PC-9 (cell line): ENCODE measurements around the gene MPZL2. TPM values are rescaled to one million over a fixed set of nuclear protein-coding genes. Genes with fewer than 3 reads are reported as not detected.

Experiments used
- BruUV-seq: library from RNA; stranded (reverse); fragments of 400-500 nt; replicated peaks from 2 replicates; lab custom pipeline; 2021; lab: Mats Ljungman, UMichigan
- CTCF ChIA-PET: fragments of 300-600 bp; sonication (Branson Sonifier 250); formaldehyde crosslinking; loops from one replicate; lab custom pipeline; 2022; ENCODE audit warnings: antibody characterized with exemption; lab: Charles Lee
- POLR2A ChIA-PET: fragments of 300-600 bp; sonication (Branson Sonifier 250); formaldehyde crosslinking; loops from one replicate; lab custom pipeline; 2022; ENCODE audit warnings: antibody characterized with exemption; ENCODE audit not compliant: unreplicated experiment; lab: Charles Lee
- DNase-seq, 2 experiments: peaks; one replicate each; pipeline versions ENCODE4 v3.0.0 to v3.0.0-alpha.2; 2015 to 2022; ENCODE audit warnings: mixed read lengths in 1 of 2
- H2AFZ ChIP-seq: fragments of 200-600 bp; sonication (generic); 2 replicates; pipeline ENCODE4 v1.8.1; 2017; ENCODE audit warnings: antibody characterized with exemption
- H3F3A ChIP-seq: fragments of 200-600 bp; sonication (generic); 2 replicates; pipeline ENCODE4 v1.8.1; 2017; ENCODE audit warnings: antibody characterized with exemption, mild to moderate bottlenecking, low read depth; ENCODE audit not compliant: insufficient read depth
- H3K27ac ChIP-seq: fragments of 200-600 bp; sonication (generic); 2 replicates; pipeline ENCODE4 v1.6.1; 2016; ENCODE audit warnings: mixed run types
- H3K27me3 ChIP-seq: fragments of 200-600 bp; sonication (generic); 2 replicates; pipeline ENCODE4 v1.6.1; 2016; ENCODE audit warnings: low read depth, mixed run types; ENCODE audit not compliant: insufficient read depth
- H3K36me3 ChIP-seq: fragments of 200-600 bp; sonication (generic); 2 replicates; pipeline ENCODE4 v1.6.1; 2016; ENCODE audit warnings: low read depth, mixed run types
- H3K4me1 ChIP-seq: fragments of 200-600 bp; sonication (generic); replicated peaks from 2 replicates; pipeline ENCODE4 v1.6.1; 2016; ENCODE audit warnings: mixed run types; ENCODE audit not compliant: insufficient read depth
- H3K4me2 ChIP-seq: fragments of 200-600 bp; sonication (generic); 2 replicates; pipeline ENCODE4 v1.6.1; 2017; ENCODE audit warnings: mixed run types
- H3K4me3 ChIP-seq: fragments of 200-600 bp; sonication (generic); 2 replicates; pipeline ENCODE4 v1.6.1; 2016; ENCODE audit warnings: mixed run types
- H3K79me2 ChIP-seq: fragments of 200-600 bp; sonication (generic); 2 replicates; pipeline ENCODE4 v1.6.1; 2017; ENCODE audit warnings: low read depth, mixed run types
- H3K9me2 ChIP-seq: fragments of 200-600 bp; sonication (generic); 2 replicates; pipeline ENCODE4 v1.8.1; 2017; ENCODE audit warnings: mild to moderate bottlenecking; ENCODE audit not compliant: insufficient read depth
- H3K9me3 ChIP-seq: fragments of 200-600 bp; sonication (generic); 2 replicates; pipeline ENCODE4 v1.8.1; 2016; ENCODE audit warnings: low read depth; ENCODE audit not compliant: insufficient read depth
- H4K20me1 ChIP-seq: fragments of 200-600 bp; sonication (generic); 2 replicates; pipeline ENCODE4 v1.8.1; 2017; ENCODE audit not compliant: insufficient read depth
- CTCF ChIP-seq: fragments of 200-600 bp; sonication (generic); conservative IDR thresholded peaks from 2 replicates; pipeline ENCODE4 v1.6.1; 2017; ENCODE audit warnings: mixed run types, antibody characterized with exemption, mild to moderate bottlenecking, moderate library complexity
- EZH2 ChIP-seq: fragments of 200-600 bp; sonication (generic); IDR thresholded peaks from 2 replicates; pipeline ENCODE4 v1.8.0; 2017; ENCODE audit warnings: antibody characterized with exemption, low read depth
- intact Hi-C: fragments of 100-400 bp; cut with micrococcal nuclease; formaldehyde crosslinking; loops from one replicate; pipeline ENCODE4 v1.10.0; 2022; ENCODE audit not compliant: unreplicated experiment
- total RNA-seq: library from RNA; stranded (reverse); gene quantifications from 2 replicates; pipeline ENCODE4 v1.2.3, GENCODE V29; 2021

Gene MPZL2
- total RNA-seq, 1 experiment from 2014 or later: 43.1 TPM

- BruUV-seq: no TSS peak
- no peak for DNase-seq
- no peaks in the 10 kb centered on the region for H3K27me3 ChIP-seq
- H3F3A ChIP-seq: no peaks in the 10 kb centered on the region
- H3K36me3 ChIP-seq: peaks cover 5% of the 10 kb centered on the region; the same call in 1 of the 2 replicates
- H3K4me3 ChIP-seq: no peak within 1 kb of the TSS
- no peaks in the 10 kb centered on the region for H4K20me1 ChIP-seq
- no peaks in the 10 kb centered on the region for H3K79me2 ChIP-seq
- no peak within 1 kb of the TSS for H3K4me2 ChIP-seq
- intact Hi-C loops: no loop called here
- CTCF ChIA-PET: no interaction called here
- POLR2A ChIA-PET: interaction anchor here (0.6 kb wide), 1 partner anchor 40 kb away, joined by 3 read pairs; the partner anchor contains the start of gene MPZL2
- H2AFZ ChIP-seq: no peak within 1 kb of the TSS
- H3K9me2 ChIP-seq: no peaks in the 10 kb centered on the region
- TF ChIP-seq EZH2 (no peak), CTCF (no peak)
- no peak within 1 kb of the TSS for H3K27ac ChIP-seq
- H3K9me3 ChIP-seq: no peaks in the 10 kb centered on the region
- H3K4me1 ChIP-seq: no peaks in the 10 kb centered on the region
Measured at GRCh38 chr11:118224511-118225188, 39.4 kb downstream of the MPZL2 start, which contains the start of gene JAML. JAML (minus strand) TSS chr11:118225011; CDS start chr11:118214866, 10,145 bp downstream.

GRCh38 chr11:118223992-118224391 lies 40.1 kb downstream of the MPZL2 start:
- no TSS peak for BruUV-seq
- no peaks in the 10 kb centered on the region for H4K20me1 ChIP-seq
- POLR2A ChIA-PET: no interaction called here
- intact Hi-C loops: no loop called here
- H3K9me3 ChIP-seq: no peaks in the 10 kb centered on the region
- no peak overlapping the region for H3K4me3 ChIP-seq
- no peaks in the 10 kb centered on the region for H3K9me2 ChIP-seq
- H3F3A ChIP-seq: no peaks in the 10 kb centered on the region
- CTCF ChIA-PET: no interaction called here
- H2AFZ ChIP-seq: no peak overlapping the region
- H3K79me2 ChIP-seq: no peaks in the 10 kb centered on the region
- no peaks in the 10 kb centered on the region for H3K27me3 ChIP-seq
- no peak overlapping the region for H3K4me2 ChIP-seq
- no peaks in the 10 kb centered on the region; the same call in 1 of the 2 replicates for H3K36me3 ChIP-seq
- TF ChIP-seq EZH2 (no peak), CTCF (no peak)
- DNase-seq: no peak
- no peaks in the 10 kb centered on the region for H3K4me1 ChIP-seq
- no peak overlapping the region for H3K27ac ChIP-seq

- H2AFZ ChIP-seq: no peak overlapping the region
- H3K27ac ChIP-seq: no peak overlapping the region
- no peaks in the 10 kb centered on the region for H4K20me1 ChIP-seq
- no peak overlapping the region for H3K4me3 ChIP-seq
- H3K9me2 ChIP-seq: no peaks in the 10 kb centered on the region
- no peaks in the 10 kb centered on the region for H3K79me2 ChIP-seq
- TF ChIP-seq EZH2: no peak
- no peak for TF ChIP-seq CTCF
- ChIA-PET CTCF (no interaction called here), POLR2A (no interaction called here)
- no peaks in the 10 kb centered on the region for H3K4me1 ChIP-seq
- no peaks in the 10 kb centered on the region; the same call in 1 of the 2 replicates for H3K36me3 ChIP-seq
- no peak for DNase-seq
- no peaks in the 10 kb centered on the region for H3F3A ChIP-seq
- H3K27me3 ChIP-seq: no peaks in the 10 kb centered on the region
- no TSS peak for BruUV-seq
- intact Hi-C loops: no loop called here
- H3K9me3 ChIP-seq: no peaks in the 10 kb centered on the region
- no peak overlapping the region for H3K4me2 ChIP-seq
Measured at GRCh38 chr11:118223570-118223969, 40.5 kb downstream of the MPZL2 start.
